Kidney epithelial cell (primary cell): ENCODE data around the gene ODF2L. TPM values are rescaled to one million over a fixed set of nuclear protein-coding genes. Genes with fewer than 3 reads are reported as not detected.

Experiments used
- DNase-seq: peaks from one replicate; pipeline ENCODE4 v3.0.0-alpha.2; 2010; ENCODE audit warnings: low read depth
- H3K27me3 ChIP-seq: 2 replicates; pipeline ENCODE4 v1.6.0; 2011; ENCODE audit warnings: low read length; ENCODE audit not compliant: control insufficient read depth, insufficient read depth
- H3K36me3 ChIP-seq: 2 replicates; pipeline ENCODE4 v1.5.1; 2011; ENCODE audit warnings: low read length; ENCODE audit not compliant: control insufficient read depth, insufficient read depth
- H3K4me3 ChIP-seq: 2 replicates; pipeline ENCODE4 v1.5.1; 2011; ENCODE audit warnings: low read depth, mild to moderate bottlenecking, control low read depth, low read length
- total RNA-seq: library from RNA; depleted of rRNA; stranded (reverse); fragments of >200 nt; gene quantifications from 2 replicates; pipeline ENCODE4 v1.2.3, GENCODE V29; 2015
- TF ChIP-seq, protein P1 (sequence below): IDR thresholded peaks from 2 replicates; pipeline ENCODE4 v1.5.1; 2011; ENCODE audit warnings: mild to moderate bottlenecking, moderate library complexity, low read length, control low read depth, inconsistent platforms; ENCODE audit not compliant: insufficient read depth, poor library complexity, severe bottlenecking

Gene ODF2L
- total RNA-seq, 1 donor from 2014 or later: 26.4 TPM

DNA sequence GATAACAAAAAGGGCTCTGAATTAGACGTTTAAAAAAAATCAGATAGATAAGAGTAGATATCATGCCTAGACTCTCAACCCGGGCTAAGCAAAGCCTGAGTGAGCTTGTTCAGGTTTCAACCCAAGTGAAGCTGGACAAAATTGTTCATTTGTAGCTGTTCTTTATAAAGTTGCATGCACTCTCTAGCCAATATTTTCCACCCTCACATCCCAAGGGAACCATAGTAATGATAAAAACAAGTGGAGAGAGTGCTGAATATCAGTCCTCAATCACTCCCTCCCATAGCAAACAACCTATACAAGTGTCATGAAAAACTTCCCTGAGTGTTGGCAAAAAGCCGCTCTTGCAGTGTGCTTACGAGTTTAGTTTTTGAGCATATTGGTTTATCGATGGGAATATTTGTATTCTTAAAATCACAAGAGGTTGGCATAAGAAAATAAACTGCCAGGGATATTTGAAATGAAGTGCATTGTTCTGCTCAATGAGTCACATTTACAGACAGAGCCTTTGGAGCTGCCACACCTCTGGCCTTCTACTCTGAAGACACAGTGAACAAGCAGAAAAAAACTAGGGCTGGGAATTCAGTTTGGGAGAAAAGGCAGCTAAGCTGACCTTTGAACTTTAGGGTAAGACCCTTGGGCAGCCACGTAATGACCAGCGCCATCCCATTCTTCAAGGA, 25.6 kb upstream of the ODF2L start:
- H3K4me3 ChIP-seq: no peak overlapping the region
- H3K27me3 ChIP-seq: no peaks in the 10 kb centered on the region
- no peaks in the 10 kb centered on the region for H3K36me3 ChIP-seq
- TF ChIP-seq, protein P1, sequence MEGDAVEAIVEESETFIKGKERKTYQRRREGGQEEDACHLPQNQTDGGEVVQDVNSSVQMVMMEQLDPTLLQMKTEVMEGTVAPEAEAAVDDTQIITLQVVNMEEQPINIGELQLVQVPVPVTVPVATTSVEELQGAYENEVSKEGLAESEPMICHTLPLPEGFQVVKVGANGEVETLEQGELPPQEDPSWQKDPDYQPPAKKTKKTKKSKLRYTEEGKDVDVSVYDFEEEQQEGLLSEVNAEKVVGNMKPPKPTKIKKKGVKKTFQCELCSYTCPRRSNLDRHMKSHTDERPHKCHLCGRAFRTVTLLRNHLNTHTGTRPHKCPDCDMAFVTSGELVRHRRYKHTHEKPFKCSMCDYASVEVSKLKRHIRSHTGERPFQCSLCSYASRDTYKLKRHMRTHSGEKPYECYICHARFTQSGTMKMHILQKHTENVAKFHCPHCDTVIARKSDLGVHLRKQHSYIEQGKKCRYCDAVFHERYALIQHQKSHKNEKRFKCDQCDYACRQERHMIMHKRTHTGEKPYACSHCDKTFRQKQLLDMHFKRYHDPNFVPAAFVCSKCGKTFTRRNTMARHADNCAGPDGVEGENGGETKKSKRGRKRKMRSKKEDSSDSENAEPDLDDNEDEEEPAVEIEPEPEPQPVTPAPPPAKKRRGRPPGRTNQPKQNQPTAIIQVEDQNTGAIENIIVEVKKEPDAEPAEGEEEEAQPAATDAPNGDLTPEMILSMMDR: no peak
- DNase-seq: no peak

DNA sequence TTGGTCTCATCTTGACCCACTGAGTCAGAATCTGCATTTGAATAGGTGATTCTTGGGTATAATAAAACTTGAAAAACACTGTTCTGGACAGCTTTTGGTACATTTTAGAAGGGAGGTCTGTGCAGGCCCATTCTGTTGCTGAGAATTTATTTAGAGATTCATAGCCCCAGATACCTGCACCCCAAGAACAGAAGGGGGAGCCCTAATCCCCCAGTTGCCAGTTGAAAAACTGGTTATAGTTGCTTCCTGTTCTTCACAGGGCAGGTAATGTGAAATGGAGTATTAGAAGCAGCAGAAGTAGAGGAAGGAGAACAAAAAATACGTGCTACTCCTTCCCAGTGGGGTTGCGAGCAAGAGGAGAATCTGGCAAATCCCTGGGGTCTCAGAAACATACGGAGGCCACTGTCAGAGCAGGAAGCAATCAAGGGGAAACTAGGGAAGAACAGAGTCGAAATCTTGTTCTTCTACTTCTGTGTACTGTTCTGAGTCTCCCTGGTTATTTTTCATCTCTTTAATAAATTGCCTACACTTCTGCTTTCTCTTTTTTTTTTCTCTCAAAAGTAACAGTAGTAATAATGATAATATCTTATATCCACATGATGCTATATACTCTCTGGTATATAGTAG, 23.3 kb upstream of the ODF2L start:
- Histone ChIP-seq H3K27me3 (no peaks in the 10 kb centered on the region), H3K36me3 (no peaks in the 10 kb centered on the region), H3K4me3 (no peak overlapping the region)
- TF ChIP-seq, protein P1: peak; percentile 33
- no peak for DNase-seq

DNA sequence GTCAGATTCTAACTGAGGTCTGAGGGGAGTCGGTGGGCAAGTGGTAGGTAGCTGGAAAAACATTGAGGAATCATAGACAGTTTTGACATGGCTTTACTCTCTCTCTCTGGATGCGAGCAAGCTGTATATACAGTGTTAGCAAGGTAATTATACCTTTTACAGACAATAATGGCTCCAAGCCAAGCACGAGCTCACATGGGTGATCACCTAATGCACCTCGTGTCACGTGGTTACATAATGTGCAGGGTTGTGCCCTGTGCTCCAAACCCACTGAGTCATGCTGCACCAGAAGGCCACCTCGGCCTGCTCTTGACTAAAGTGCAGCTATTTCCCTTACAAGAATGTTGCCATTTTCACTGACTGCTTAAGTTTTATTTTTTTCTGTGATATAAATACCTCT, 20.2 kb upstream of the ODF2L start:
- H3K4me3 ChIP-seq: no peak overlapping the region
- no peak for DNase-seq
- TF ChIP-seq, protein P1: no peak
- H3K36me3 ChIP-seq: no peaks in the 10 kb centered on the region
- no peaks in the 10 kb centered on the region for H3K27me3 ChIP-seq

DNA sequence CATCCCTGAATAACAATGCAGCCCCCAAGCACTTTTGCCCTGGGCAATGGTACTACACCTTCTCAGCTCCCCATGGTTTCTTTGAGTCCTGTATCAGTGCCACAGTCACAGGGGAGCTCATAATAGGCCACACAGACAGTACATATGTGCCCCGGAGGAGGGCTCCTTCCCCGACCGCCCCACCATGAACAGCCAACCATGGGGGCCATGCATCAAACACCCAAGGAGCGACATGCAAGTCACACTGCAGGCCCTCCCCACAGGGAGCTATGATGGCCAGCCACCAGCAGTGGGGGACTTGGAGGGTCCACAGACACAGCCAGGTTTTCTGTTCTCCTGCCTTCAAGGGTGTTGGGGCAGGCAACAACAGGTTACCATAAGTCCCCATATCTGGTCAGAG, 14.8 kb upstream of the ODF2L start:
- Histone ChIP-seq H3K4me3 (no peak overlapping the region), H3K27me3 (no peaks in the 10 kb centered on the region), H3K36me3 (no peaks in the 10 kb centered on the region)
- no peak for DNase-seq
- TF ChIP-seq, protein P1: no peak

DNA sequence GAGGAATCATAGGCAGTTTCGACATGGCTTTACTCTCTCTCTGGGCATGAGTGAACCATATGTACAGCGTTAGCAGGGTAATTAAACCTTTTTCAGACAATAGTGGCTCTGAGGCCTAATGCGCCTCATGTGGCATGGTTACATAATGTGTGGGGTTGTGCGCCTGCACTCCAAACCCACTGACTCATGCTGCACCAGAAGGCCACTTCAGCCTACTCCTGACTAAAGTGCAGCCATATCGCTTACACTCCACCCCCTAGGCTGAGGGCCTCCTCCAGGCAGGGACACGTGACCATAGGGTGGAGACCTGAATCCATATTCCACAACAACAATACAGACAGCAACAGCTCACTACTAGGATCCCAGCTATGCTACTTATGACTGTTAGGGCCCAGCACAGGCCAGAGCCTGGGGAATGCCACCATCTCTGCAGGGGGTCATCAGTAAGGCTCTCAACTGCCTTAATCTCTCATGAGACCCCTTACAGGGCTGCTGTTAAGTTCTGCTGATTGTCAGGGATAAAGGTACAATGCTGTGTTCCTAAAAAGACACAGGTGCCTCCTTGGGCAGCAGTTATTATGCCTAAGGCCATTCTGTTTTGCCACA, 13.4 kb upstream of the ODF2L start:
- Histone ChIP-seq H3K27me3 (no peaks in the 10 kb centered on the region), H3K36me3 (no peaks in the 10 kb centered on the region), H3K4me3 (no peak overlapping the region)
- DNase-seq: no peak
- TF ChIP-seq, protein P1: no peak
